ENCODE results near the gene THPO.
A peak's percentile ranks its signal among the peaks of the same experiment; 100 is the strongest.

Gene THPO

GRCh38 chr3:184366619-184367289 is 11.3 kb downstream of the THPO start:
- no peak for DNase-seq (ENCODE audit: low read depth in 1 of 2, low spot score in 1 of 2)

GRCh38 chr3:184362668-184363546 is 15.1 kb downstream of the THPO start:
- DNase-seq (ENCODE audit: low read depth in 1 of 2, low spot score in 1 of 2) = peak; percentile 86

GRCh38 chr3:184361932-184362667 is 15.9 kb downstream of the THPO start:
- DNase-seq (ENCODE audit: low read depth in 1 of 2, low spot score in 1 of 2) = peak in 1 of 2 donors; percentile 35

- peak; percentile 19 to 34 for DNase-seq (ENCODE audit: low read depth in 1 of 2, low spot score in 1 of 2)
Observed at GRCh38 chr3:184361532-184361931, 16.5 kb downstream of the THPO start, which contains the start of the genes CLCN2 and POLR2H. Gene CLCN2, minus strand, starts transcription at chr3:184361605. Its CDS starts 126 bp downstream, at chr3:184361479. Gene POLR2H, plus strand, starts transcription at chr3:184361710. Its CDS starts 1,783 bp downstream, at chr3:184363493.

GRCh38 chr3:184360929-184361531 is 17.0 kb downstream of the THPO start:
- no peak for DNase-seq (ENCODE audit: low read depth in 1 of 2, low spot score in 1 of 2)

- DNase-seq (ENCODE audit: low read depth in 1 of 2, low spot score in 1 of 2) = no peak
Observed at GRCh38 chr3:184360070-184360928, 17.7 kb downstream of the THPO start.

- no peak for DNase-seq (ENCODE audit: low read depth in 1 of 2, low spot score in 1 of 2)
Observed at GRCh38 chr3:184359610-184360009, 18.4 kb downstream of the THPO start.

GRCh38 chr3:184358921-184359350 is 19.1 kb downstream of the THPO start:
- no peak for DNase-seq (ENCODE audit: low read depth in 1 of 2, low spot score in 1 of 2)

- DNase-seq (ENCODE audit: low read depth in 1 of 2, low spot score in 1 of 2) = no peak
Observed at GRCh38 chr3:184358124-184358767, 19.8 kb downstream of the THPO start.

GRCh38 chr3:184357248-184358123 is 20.5 kb downstream of the THPO start:
- no peak for DNase-seq (ENCODE audit: low read depth in 1 of 2, low spot score in 1 of 2)

- DNase-seq (ENCODE audit: low read depth in 1 of 2, low spot score in 1 of 2) = no peak
Observed at GRCh38 chr3:184355261-184356040, 22.6 kb downstream of the THPO start.

- no peak for DNase-seq (ENCODE audit: low read depth in 1 of 2, low spot score in 1 of 2)
Observed at GRCh38 chr3:184354754-184355153, 23.3 kb downstream of the THPO start.

GRCh38 chr3:184354121-184354728 is 23.8 kb downstream of the THPO start:
- peak; percentile 32 to 55 for DNase-seq (ENCODE audit: low read depth in 1 of 2, low spot score in 1 of 2)

GRCh38 chr3:184353546-184353941 is 24.5 kb downstream of the THPO start:
- DNase-seq (ENCODE audit: low read depth in 1 of 2, low spot score in 1 of 2) = no peak

- DNase-seq (ENCODE audit: low read depth in 1 of 2, low spot score in 1 of 2) = no peak
Observed at GRCh38 chr3:184352897-184353545, 25.0 kb downstream of the THPO start.

- DNase-seq (ENCODE audit: low read depth in 1 of 2, low spot score in 1 of 2) = no peak
Observed at GRCh38 chr3:184352149-184352785, 25.7 kb downstream of the THPO start.
